Superior temporal gyrus (tissue), 1 donor: ENCODE measurements around the gene DEF6.

Experiments
- DNase-seq: peaks from one replicate; pipeline ENCODE4 v3.0.0-alpha.2; 2016; ENCODE audit errors: extremely low spot score

The DEF6 gene

DNA sequence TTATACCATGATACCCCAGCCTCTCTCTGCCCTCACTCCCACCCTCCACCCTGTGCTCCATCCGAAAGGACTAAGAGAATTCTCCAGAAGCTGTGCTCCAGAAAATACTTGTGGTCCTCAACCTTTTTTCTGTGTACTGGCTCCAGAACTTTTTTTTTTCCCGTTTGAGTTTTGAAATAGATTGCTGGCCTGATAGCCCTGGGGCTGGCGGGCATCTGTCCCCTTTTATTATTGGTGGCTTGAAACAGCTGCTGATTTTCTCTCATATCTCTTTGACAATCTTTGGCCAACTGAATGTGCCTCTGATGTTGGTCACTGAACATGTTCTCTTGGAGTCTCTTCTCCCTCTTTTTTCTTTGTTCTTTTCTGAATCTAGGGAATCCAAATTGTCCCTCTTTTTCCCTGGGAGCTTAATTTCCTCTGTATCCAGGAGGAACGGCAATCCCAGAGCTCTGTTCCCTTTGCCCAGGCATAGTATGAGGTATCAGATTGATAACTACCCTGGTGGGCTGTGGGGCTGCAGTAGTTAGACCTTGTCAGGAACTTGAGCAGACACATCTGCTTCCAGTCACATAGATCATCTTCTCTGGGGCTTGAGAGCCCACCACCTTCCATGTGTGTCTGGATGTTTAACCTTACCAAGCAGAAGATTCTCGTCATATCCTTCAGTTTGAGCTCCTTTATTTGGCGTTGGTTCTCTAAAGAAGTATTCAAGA lies 46.4 kb downstream of the DEF6 start:
- DNase-seq = no peak

GRCh38 chr6:35351422-35351821 lies 53.8 kb downstream of the DEF6 start:
- DNase-seq = no peak

GRCh38 chr6:35352735-35353134 lies 55.1 kb downstream of the DEF6 start:
- DNase-seq = no peak

DNA sequence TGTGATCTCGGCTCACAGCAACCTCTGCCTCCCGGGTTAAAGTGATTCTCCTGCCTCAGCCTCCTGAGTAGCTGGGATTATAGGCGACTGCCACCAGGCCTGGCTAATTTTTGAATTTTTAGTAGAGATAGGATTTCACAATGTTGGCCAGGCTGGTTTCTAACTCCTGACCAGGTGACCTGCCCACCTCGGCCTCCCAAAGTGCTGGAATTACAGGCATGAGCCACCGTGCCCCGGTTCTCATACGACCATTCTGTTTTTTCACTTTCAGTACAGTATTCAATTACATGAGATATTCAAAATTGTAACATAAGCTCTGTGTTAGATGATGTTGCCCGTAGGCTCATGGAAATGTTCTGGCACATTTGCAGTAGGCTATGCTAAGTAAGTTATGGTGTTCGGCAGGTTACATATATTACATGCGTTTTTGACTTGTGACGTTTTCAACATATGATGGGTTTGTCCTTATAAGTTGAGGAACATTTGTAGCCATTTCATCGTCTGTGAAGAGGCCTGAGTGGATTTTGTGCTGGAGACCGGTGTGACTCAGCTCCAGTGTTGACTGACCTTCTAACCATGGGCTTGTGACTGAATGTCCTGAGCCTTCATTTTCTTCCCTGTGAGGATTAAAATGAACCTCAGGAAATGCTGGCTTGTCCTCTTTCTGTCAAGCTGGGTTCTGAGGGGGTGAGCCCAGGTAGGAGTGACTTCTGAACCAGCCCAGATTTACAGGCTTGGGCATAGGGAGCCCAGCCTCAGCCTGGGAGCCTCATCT lies 56.9 kb downstream of the DEF6 start:
- no peak for DNase-seq

GRCh38 chr6:35356391-35356790 lies 58.8 kb downstream of the DEF6 start:
- no peak for DNase-seq

DNA sequence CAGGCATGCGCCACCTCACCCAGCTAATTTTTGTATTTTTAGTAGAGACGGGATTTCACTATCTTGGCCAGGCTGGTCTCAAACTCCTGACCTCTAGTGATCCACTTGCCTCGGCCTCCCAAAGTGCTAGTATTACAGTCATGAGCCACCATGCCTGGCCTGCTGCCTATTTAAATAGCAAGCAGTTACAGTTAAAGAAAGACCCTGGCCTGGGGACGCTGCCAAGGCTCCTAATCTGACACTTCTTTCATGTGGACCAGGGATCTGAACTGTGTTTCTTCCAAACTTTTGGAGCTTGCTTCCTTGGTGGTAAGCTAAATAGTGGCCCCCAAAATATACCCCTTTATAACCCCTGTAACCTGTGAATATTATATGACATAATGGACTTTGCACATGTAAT lies 60.1 kb downstream of the DEF6 start:
- DNase-seq = no peak

GRCh38 chr6:35358086-35358485 lies 60.5 kb downstream of the DEF6 start:
- no peak for DNase-seq

- DNase-seq = no peak
These were observed 61.7 kb downstream of the DEF6 start for GRCh38 chr6:35359346-35359743.

DNA sequence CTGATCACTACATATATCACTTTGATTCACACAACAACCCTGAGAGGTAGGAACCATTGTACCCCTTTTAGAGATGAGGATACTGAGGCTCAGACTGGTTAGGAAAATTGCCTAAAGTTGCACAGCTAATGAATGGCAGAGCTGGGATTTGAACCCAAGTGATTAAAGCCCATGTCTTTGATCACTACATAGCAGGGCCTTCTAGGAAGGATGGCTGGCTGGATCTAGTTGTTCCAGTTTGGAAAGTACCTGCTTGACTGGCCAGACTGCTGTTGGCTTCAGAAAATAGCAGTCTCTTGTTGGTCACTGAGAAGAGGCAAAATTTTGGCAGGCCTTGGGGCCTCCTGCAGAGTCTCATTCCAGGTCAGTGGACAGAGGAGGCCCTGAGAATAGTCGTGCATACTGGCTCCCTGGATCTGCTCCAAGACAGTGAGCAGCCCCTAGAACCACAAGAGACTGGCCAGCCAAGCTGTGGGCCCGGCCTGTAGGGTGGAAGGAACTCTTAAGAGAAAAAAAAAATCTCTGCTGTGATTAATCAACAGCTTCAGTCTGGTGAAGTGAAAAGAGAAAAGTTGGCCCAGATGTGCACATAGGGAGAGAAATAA lies 62.2 kb downstream of the DEF6 start:
- no peak for DNase-seq

DNA sequence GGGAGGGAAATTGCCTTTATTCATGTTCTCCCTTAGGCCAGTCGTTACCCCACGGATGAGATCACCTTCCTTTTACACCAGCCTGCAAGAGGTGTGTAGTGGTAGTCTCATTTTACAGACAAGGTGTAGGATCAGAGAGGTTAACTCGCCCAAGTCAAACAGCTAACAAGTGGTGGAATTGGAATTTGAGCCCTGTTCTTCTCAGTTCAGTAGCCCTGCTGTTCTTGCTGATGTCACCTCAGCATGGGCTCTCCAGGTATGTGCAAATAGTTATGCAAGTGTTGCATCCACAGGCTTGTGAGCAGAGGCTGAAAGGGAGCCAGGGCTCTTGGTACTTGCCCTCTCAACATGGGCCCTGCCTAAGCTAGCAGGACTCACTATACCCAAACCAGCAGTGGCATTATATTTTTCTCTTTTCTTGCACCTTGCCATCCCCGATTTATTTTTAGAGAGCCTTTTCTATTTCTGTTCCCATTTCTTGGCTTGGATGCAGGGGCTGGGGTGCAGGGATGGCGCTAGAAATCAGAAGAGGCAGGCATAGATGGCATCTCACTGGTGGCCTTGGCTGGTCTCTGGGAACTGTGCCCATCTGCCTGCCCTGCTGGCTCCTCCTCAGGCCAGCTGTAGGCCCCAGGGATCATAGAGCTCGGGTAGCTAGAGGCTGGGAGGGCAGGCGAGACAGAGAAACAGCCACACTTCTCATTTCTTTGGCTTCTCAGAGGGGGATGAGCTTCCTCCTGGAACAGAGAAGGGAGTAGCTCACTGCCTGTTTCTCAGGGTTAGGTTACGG lies 62.9 kb downstream of the DEF6 start:
- peak; percentile 88 for DNase-seq

- DNase-seq = no peak
These were observed 64.6 kb downstream of the DEF6 start for GRCh38 chr6:35362200-35362599.

DNA sequence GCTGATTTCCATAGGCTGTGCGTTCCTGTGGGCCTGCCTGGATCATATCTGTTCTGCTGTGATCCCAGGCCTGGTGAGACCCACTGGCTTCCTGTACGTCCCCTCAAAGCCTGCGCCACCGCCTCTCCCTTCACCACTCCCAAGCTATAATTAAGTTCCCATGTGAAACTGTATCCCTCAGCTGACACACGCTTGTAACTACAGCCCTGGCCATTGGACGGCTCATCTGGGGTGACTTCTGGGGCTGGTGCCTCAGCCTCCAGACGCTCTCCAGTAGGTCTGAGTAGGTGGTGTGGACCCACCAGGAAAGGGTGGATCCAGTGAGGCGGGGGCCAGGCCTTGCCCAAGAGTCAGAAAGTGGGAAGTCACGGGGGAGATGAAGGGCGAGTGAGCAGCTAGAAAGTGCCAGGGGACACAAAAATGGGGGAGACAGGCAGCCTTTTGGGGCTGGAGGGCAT lies 65.7 kb downstream of the DEF6 start:
- no peak for DNase-seq

DNA sequence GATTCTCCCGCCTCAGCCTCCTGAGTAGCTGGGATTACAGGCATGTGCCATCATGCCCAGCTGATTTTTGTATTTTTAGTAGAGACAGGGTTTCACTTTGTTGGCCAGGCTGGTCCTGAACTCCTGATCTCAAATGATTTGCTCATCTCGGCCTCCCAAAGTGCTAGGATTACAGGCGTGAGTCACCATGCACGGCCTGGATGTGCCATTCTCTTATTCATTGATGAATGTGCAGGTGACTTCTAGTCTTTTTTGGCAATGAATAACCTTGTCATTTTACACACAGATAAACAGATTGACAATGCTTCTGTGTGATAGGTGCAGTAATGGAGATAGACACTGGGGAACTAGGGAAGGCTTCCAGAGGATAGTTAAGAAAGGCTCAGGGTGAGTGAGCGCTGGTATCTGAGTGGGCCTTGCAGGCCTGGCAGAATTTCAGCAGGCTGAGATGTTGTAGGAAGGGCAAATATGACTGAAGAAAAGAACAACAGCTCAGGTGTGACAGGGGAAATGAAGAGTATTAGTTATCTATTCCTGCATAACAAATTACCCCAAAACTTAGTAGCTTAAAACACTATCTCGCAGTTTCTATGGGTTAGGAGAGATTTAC lies 68.1 kb downstream of the DEF6 start:
- no peak for DNase-seq

- DNase-seq = no peak
These were observed 68.6 kb downstream of the DEF6 start for GRCh38 chr6:35366204-35366596.

DNA sequence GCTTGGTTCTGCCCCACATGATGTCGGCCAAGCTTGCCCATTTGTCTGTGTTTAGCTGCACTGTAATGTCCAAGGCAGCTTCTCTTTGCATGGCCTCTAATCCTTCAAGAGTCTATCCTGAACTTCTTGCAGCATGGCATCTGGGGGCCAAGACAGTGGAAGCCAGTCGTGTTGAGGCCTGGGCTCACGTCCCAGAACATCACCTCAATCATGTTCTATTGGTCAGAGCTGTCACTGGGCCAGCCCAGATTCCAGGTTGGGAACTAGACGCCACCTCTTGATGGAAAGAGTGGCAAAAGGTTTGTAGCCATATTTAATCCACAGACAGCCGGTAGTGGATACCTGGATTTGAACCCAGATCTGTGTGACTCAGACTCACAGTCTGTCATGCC lies 70.0 kb downstream of the DEF6 start:
- DNase-seq = no peak

- no peak for DNase-seq
These were observed 70.6 kb downstream of the DEF6 start for GRCh38 chr6:35368038-35368887.

- peak; percentile 56 for DNase-seq
These were observed 72.6 kb downstream of the DEF6 start for GRCh38 chr6:35370124-35370741.

GRCh38 chr6:35370785-35371493 lies 73.3 kb downstream of the DEF6 start:
- peak; percentile 38 for DNase-seq
